Activated CD8-positive, alpha-beta memory T cell treated with anti-CD3 and anti-CD28 coated beads for 48 hours (primary cell): ENCODE data around the gene KRT6C.
A peak's percentile ranks its signal among the peaks of the same experiment; 100 is the strongest.

Experiments
- DNase-seq, 3 experiments: peaks; one replicate each; pipeline ENCODE4 v3.0.0-alpha.2; 2020; ENCODE audit warnings: low read depth in 2 of 3, low spot score in 2 of 3

The KRT6C gene

DNA sequence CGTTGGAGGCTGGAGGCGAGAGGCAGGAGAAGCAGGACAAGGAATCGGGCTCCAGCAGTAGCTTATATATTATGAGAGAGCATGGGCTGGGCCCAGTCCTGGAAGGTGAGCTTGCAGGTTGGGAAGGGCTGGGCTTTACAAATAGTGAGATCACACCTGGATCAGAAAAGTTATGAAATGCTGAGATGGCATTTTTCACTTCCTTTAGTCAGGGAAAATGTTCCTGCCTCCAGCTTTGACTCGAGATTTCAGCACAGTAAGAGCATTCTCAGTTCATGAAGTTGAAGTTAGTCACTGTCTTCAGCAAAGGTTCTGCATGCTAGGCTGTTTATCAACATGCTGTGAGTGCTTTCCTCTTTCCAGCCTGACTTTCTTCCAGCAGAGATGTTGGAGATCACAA is at the start of gene KRT6C:
Gene KRT6C, minus strand, starts transcription at position 38 of the 400 bp plus-strand sequence. CDS start 68 bp downstream, outside the sequence.
- DNase-seq = no peak

- no peak for DNase-seq
Observed at GRCh38 chr12:52522346-52523011, 48.9 kb upstream of the KRT6C start.

- DNase-seq = no peak
Observed at GRCh38 chr12:52521568-52522266, 48.1 kb upstream of the KRT6C start.

- DNase-seq = no peak
Observed at GRCh38 chr12:52521175-52521567, 47.6 kb upstream of the KRT6C start.

DNA sequence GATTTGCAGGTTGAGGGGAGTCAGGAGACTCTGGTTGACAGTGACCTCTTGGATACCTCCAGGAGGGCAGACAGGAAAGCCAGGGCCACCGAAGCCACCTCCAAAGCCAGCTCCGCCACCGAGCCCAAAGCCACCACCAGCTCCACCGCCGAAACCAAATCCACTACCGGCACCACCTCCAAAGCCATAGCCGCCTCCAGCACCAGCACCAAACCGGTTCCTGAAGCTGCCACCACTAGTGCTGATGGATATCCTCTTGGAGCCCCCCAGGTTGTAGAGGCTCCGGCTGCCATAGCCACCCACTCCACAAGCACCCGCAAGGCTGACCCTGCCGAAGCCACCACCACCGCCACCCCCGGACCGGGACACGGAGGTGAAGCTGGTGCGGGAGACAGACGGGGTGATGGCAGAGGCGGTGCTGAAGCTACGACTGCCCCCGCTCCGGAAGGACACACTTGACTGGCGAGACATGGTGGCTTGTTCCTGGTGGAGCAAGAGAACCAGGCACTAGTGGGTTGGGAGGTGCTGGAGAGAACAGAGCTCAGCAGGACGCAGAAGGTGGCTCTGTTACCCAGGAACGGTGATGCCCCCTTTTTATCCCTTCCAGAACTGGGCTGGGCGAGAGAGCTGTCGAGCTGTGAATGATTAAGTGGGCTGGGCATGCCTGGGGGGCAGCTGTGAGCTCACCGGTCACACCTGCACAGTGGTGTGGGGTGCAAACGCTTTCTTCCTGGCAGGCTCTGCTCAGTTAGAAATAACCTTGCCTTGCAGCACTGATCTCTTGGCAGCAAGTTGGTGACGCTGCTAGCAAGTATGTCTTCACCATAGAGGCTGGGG is 46.4 kb upstream of the KRT6C start, which contains the start of gene KRT5:
Gene KRT5, minus strand, starts transcription at position 569 of the 837 bp plus-strand sequence. Its CDS starts 98 bp downstream, at position 471.
- DNase-seq = no peak

GRCh38 chr12:52519387-52519703 is 45.7 kb upstream of the KRT6C start:
- no peak for DNase-seq

GRCh38 chr12:52518574-52519386 is 45.2 kb upstream of the KRT6C start:
- no peak for DNase-seq

GRCh38 chr12:52517888-52518287 is 44.3 kb upstream of the KRT6C start:
- DNase-seq = no peak

GRCh38 chr12:52517005-52517835 is 43.6 kb upstream of the KRT6C start:
- no peak for DNase-seq

DNA sequence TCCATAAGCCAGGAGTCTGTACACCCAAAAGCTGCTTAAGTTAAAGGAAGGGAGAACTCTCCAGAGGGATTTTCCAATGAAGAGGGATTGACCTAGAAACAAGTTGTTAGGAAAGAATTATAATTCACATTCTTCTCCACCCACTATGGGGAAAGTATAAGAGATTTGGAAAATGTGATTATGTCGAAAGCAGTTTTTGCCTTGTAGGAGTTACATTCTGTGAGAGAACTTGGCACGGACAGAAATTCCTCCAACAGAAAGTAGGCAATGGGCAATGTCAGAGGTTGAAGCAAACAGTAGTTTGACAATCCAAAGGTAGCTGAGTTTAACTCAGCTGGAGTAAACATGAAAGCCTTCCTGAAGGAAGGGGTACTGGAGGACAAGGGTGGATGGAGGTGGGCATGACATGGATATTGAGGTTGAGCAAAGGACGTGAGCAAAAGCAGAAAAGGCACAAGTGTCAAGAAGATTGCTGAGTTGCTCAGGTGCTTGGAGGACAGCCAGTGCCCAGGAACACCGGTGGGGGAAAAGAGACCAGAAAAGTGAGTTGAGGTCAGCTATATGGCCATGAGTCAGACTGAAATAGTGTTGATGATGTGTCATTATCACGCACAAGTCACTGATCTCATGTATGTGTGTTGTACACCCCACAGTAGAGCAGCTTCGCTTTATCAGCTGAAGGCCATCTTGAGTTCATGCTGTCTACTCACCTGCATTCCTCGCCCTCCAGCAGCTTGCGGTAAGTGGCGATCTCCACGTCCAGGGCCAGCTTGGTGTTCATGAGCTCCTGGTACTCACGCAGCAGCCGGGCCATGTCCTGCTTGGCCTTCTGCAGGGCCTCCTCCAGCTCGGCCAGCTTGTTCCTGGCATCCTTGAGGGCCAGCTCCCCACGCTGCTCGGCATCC is 42.6 kb upstream of the KRT6C start:
- DNase-seq = no peak

GRCh38 chr12:52515319-52515646 is 41.7 kb upstream of the KRT6C start:
- no peak for DNase-seq

DNA sequence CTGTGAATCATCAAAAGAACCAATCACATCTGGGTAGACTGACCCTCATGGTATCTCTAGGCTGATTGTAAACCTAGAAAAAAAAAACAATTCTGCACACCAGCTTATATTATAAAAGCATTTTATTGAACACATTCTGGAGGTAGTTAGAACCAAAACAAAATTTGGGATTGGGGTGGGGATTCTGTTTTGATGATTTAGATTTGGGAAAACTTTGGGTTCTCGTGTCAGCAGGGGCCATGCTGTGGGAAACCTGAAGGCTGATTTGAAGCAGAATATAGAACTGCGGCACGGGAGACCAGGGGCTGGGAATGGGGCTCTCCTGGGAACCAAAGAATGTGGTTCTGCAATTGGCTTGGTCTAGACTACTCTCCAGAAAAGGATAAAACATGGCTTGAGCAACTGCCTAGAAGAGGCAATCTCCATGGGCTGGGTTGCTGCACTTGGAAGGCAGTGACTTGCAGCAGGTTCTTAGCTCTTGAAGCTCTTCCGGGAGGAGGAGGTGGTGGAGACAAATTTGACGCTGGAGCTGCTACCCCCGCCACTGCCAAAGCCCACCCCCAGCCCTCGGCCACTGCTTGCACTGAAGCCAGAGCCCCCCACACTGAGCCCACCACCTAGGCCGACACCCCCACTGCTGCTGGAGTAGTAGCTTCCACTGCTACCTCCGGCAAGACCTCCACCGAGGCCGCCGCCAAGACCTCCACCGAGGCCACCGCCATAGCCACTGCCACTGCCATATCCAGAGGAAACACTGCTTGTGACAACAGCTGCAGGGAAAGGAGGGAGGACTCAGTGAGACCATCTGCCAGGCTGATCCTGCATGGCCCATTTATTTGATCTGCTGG is 41.1 kb upstream of the KRT6C start:
- DNase-seq = no peak

GRCh38 chr12:52513736-52514135 is 40.1 kb upstream of the KRT6C start:
- no peak for DNase-seq

- no peak for DNase-seq
Observed at GRCh38 chr12:52508211-52508610, 34.6 kb upstream of the KRT6C start.

- peak in 1 of 3 experiments; percentile 2 for DNase-seq
Observed at GRCh38 chr12:52506858-52507715, 33.5 kb upstream of the KRT6C start.

GRCh38 chr12:52502877-52503276 is 29.3 kb upstream of the KRT6C start:
- DNase-seq = no peak

GRCh38 chr12:52501490-52501889 is 27.9 kb upstream of the KRT6C start:
- no peak for DNase-seq
